ENCODE measurements around the gene CFAP97D2. TPM values are rescaled to one million over a fixed set of nuclear protein-coding genes. Genes with fewer than 3 reads are reported as not detected.
A peak's percentile ranks its signal among the peaks of the same experiment; 100 is the strongest.

Gene CFAP97D2
- total RNA-seq, 2 experiments from 2014 or later: 0.47 to 0.52 TPM

DNA sequence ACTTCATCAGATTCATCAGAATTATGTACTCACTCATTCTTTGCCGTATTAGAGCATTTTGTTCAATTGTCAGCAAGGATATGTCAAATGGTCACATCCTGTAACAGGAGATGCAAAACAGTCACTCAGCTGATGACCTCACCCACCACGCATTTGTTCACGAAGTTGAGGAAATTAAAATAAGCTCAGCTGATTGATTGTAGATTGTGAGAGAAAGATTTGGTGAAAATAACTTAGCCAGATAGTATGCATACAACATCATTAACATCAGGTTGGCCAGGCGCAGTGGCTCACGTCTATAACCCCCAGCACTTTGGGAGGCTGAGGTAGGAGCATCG, 33.1 kb downstream of the CFAP97D2 start:
- Mint-ChIP-seq H3K4me1 (ENCODE audit: low read depth) (peaks cover 40% of the 10 kb centered on the region), H3K27ac (peak overlapping the region; percentile 38), H3K36me3 (ENCODE audit: low read depth) (no peaks in the 10 kb centered on the region), H3K4me3 (peak overlapping the region; percentile 8), H3K27me3 (no peaks in the 10 kb centered on the region), H3K9me3 (no peaks in the 10 kb centered on the region)
- H3K9me3 ChIP-seq (ENCODE audit: control insufficient read depth in 1 of 2, insufficient read depth in 1 of 2, low read length in 2 of 2): peaks cover 0 to 3% of the 10 kb centered on the region in 2 experiments
- peak; percentile 41 for ATAC-seq (ENCODE audit: poor library complexity)
- no peak for DNase-seq
- intact Hi-C loops (cut with DNase I, micrococcal nuclease): no loop called here
- H3K36me3 ChIP-seq (ENCODE audit: insufficient read depth, low read length): no peaks in the 10 kb centered on the region
- ChIA-PET CTCF (no interaction called here), POLR2A (interaction anchor here (0.9 to 3.1 kb wide), 3 partner anchors 9 to 69 kb away, joined by 3 to 15 read pairs (median 5); no protein-coding TSS in a partner anchor)
- H3K4me3 ChIP-seq (ENCODE audit: low read length): no peak overlapping the region
- H3K27ac ChIP-seq (ENCODE audit: low read depth in 1 of 2, low read length in 2 of 2): no peak overlapping the region
- TF ChIP-seq, protein P1, sequence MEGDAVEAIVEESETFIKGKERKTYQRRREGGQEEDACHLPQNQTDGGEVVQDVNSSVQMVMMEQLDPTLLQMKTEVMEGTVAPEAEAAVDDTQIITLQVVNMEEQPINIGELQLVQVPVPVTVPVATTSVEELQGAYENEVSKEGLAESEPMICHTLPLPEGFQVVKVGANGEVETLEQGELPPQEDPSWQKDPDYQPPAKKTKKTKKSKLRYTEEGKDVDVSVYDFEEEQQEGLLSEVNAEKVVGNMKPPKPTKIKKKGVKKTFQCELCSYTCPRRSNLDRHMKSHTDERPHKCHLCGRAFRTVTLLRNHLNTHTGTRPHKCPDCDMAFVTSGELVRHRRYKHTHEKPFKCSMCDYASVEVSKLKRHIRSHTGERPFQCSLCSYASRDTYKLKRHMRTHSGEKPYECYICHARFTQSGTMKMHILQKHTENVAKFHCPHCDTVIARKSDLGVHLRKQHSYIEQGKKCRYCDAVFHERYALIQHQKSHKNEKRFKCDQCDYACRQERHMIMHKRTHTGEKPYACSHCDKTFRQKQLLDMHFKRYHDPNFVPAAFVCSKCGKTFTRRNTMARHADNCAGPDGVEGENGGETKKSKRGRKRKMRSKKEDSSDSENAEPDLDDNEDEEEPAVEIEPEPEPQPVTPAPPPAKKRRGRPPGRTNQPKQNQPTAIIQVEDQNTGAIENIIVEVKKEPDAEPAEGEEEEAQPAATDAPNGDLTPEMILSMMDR (IDR thresholded peaks at IDR 0.05): no peak
- no peaks in the 10 kb centered on the region for H3K27me3 ChIP-seq (ENCODE audit: control insufficient read depth in 1 of 2, insufficient read depth in 2 of 2, low read length in 2 of 2)
- peaks cover 5% of the 10 kb centered on the region for H3K4me1 ChIP-seq (ENCODE audit: insufficient read depth, low read length)

DNA sequence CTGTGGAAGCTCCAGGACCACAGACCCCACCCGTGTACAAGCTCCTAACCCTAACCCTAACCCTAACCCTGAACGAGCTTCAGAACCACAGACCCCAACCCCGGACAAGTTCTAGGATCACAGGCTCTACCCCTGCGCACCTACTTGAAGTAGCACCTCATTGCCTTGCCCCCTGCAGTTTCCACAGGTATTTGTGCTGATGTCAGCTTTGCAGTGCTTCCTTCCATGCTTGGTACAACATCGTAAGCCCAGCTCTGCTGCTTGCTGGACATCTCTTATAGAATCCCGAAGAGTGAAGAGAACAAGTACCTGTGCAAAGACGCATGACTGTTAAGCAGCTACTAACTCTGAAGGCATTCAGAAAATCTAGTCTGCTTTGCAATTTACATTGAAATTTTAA, 34.9 kb downstream of the CFAP97D2 start:
- Mint-ChIP-seq H3K27me3 (no peaks in the 10 kb centered on the region), H3K36me3 (ENCODE audit: low read depth) (no peaks in the 10 kb centered on the region), H3K4me1 (ENCODE audit: low read depth) (peaks cover 53% of the 10 kb centered on the region), H3K4me3 (no peak overlapping the region), H3K27ac (no peak overlapping the region), H3K9me3 (no peaks in the 10 kb centered on the region)
- POLR2A ChIA-PET: interaction anchor here (0.8 to 3.1 kb wide), 4 partner anchors 52 to 71 kb away, joined by 3 to 15 read pairs (median 4); no protein-coding TSS in a partner anchor
- no peak overlapping the region for H3K27ac ChIP-seq (ENCODE audit: low read depth in 1 of 2, low read length in 2 of 2)
- no peaks in the 10 kb centered on the region for H3K9me3 ChIP-seq (ENCODE audit: control insufficient read depth in 1 of 2, insufficient read depth in 1 of 2, low read length in 2 of 2)
- peaks cover 5% of the 10 kb centered on the region for H3K4me1 ChIP-seq (ENCODE audit: insufficient read depth, low read length)
- TF ChIP-seq, protein P1 (IDR thresholded peaks at IDR 0.05): no peak
- no peaks in the 10 kb centered on the region for H3K36me3 ChIP-seq (ENCODE audit: insufficient read depth, low read length)
- H3K4me3 ChIP-seq (ENCODE audit: low read length): no peak overlapping the region
- no peaks in the 10 kb centered on the region for H3K27me3 ChIP-seq (ENCODE audit: control insufficient read depth in 1 of 2, insufficient read depth in 2 of 2, low read length in 2 of 2)
- ATAC-seq (ENCODE audit: poor library complexity): no peak
- intact Hi-C loops (cut with DNase I, micrococcal nuclease): no loop called here
- no peak for DNase-seq
- CTCF ChIA-PET: interaction anchor here (0.7 kb wide), 1 partner anchor 103 kb away, joined by 3 read pairs; no protein-coding TSS in a partner anchor

DNA sequence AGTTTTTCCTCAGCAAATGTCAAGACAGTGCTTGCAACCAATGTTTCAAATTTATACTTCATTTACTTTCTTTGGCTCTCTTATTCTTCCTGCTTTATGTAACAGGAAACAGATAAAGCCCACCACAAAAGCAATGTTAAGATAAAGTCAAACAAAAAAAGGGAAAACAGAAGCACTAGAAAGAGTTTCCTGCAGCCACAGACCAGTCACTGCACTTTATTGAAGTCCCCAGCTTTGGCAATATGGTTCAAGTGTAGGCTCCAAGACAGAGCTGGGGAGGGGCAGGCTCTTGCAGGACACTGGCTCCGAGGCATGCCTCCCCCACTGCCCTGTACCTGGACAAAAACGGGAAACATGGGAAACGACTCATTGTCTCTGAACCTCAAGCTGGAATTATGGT, 40.3 kb downstream of the CFAP97D2 start:
- Mint-ChIP-seq H3K4me3 (peak overlapping the region; percentile 13), H3K36me3 (ENCODE audit: low read depth) (no peaks in the 10 kb centered on the region), H3K27ac (peak overlapping the region; percentile 85), H3K9me3 (no peaks in the 10 kb centered on the region), H3K27me3 (no peaks in the 10 kb centered on the region), H3K4me1 (ENCODE audit: low read depth) (peaks cover 74% of the 10 kb centered on the region)
- Histone ChIP-seq H3K9me3 (ENCODE audit: control insufficient read depth in 1 of 2, insufficient read depth in 1 of 2, low read length in 2 of 2) (no peaks in the 10 kb centered on the region), H3K27ac (ENCODE audit: low read depth in 1 of 2, low read length in 2 of 2) (no peak overlapping the region), H3K4me3 (ENCODE audit: low read length) (no peak overlapping the region), H3K27me3 (ENCODE audit: control insufficient read depth in 1 of 2, insufficient read depth in 2 of 2, low read length in 2 of 2) (no peaks in the 10 kb centered on the region), H3K36me3 (ENCODE audit: insufficient read depth, low read length) (no peaks in the 10 kb centered on the region), H3K4me1 (ENCODE audit: insufficient read depth, low read length) (peaks cover 22% of the 10 kb centered on the region)
- DNase-seq: no peak
- ATAC-seq (ENCODE audit: poor library complexity): no peak
- intact Hi-C loops (cut with DNase I, micrococcal nuclease): no loop called here
- POLR2A ChIA-PET: interaction anchor here (0.8 to 1.4 kb wide), 8 partner anchors 57 to 109 kb away, joined by 3 to 8 read pairs (median 4); no protein-coding TSS in a partner anchor
- CTCF ChIA-PET: no interaction called here
- TF ChIP-seq, protein P1 (IDR thresholded peaks at IDR 0.05): no peak

Measured in CD4-positive, alpha-beta T cell (primary cell).